GM23338 (cell line): ENCODE results near the gene SLC43A2.

ENCODE experiments used
- CREB1 ChIP-seq: fragments of 250-450 bp; sonication (Bioruptor Pico); IDR thresholded peaks from 2 replicates; pipeline ENCODE4 v1.5.0; 2020; ENCODE audit warnings: low read depth, mild to moderate bottlenecking, moderate library complexity
- EZH2 ChIP-seq: fragments of 200-600 bp; sonication (generic); IDR thresholded peaks from one replicate; pipeline ENCODE4 v1.8.0; 2017; ENCODE audit warnings: antibody characterized with exemption, mild to moderate bottlenecking, low read depth; ENCODE audit not compliant: unreplicated experiment
- TF ChIP-seq, protein P1 (sequence below), 2 experiments: fragments of 200-600 bp in 1 of 2; sonication (generic) in 1 of 2; conservative IDR thresholded peaks; 2 replicates each; pipeline versions ENCODE4 v1.5.1 to v1.6.1; 2016 to 2017; ENCODE audit warnings: antibody characterized with exemption in 2 of 2, low read depth in 2 of 2, mild to moderate bottlenecking in 2 of 2, moderate library complexity in 1 of 2

DNA sequence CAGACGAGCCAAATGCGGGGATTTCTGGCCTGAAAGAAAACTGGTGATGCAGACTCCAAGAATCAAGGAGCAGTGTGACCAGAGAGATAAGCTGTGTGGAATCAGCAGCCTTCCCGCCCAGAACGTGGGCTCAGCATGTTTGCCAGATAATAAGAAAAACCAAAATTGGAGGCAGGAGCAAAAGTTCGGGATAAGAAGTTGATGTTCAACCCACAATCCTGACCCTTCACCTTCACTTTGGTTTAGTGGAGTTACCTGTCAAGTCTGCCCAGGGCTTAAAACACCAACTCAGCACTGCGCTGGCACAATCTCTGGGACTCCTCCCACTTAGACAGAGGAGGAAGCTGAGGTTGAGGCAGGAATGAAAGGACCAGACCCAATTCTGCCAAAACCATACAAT is 3.1 kb downstream of the SLC43A2 start:
- TF ChIP-seq, protein P1, sequence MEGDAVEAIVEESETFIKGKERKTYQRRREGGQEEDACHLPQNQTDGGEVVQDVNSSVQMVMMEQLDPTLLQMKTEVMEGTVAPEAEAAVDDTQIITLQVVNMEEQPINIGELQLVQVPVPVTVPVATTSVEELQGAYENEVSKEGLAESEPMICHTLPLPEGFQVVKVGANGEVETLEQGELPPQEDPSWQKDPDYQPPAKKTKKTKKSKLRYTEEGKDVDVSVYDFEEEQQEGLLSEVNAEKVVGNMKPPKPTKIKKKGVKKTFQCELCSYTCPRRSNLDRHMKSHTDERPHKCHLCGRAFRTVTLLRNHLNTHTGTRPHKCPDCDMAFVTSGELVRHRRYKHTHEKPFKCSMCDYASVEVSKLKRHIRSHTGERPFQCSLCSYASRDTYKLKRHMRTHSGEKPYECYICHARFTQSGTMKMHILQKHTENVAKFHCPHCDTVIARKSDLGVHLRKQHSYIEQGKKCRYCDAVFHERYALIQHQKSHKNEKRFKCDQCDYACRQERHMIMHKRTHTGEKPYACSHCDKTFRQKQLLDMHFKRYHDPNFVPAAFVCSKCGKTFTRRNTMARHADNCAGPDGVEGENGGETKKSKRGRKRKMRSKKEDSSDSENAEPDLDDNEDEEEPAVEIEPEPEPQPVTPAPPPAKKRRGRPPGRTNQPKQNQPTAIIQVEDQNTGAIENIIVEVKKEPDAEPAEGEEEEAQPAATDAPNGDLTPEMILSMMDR (conservative IDR thresholded peaks at IDR 0.05; ENCODE audit: low read depth in 2 of 2): no peak
- TF ChIP-seq CREB1 (CRISPR knock-in tag) (no peak), EZH2 (no peak)
